HCT116 (cell line): ENCODE measurements around the gene RIBC2. TPM values are rescaled to one million over a fixed set of nuclear protein-coding genes. Genes with fewer than 3 reads are reported as not detected.

Experiments used
- ATAC-seq: fragments of 200-7000 bp; cut with Tn5 transposase; 2 replicates; pipeline ENCODE4 v1.9.1; 2020; ENCODE audit warnings: mild to moderate bottlenecking, moderate library complexity
- BruUV-seq: library from RNA; stranded (reverse); fragments of 400-500 nt; replicated peaks from 2 replicates; lab custom pipeline; 2021; lab: Mats Ljungman, UMichigan
- CTCF ChIA-PET: fragments of 300-600 bp; sonication (Branson Sonifier 250); formaldehyde crosslinking; loops from one replicate; lab custom pipeline; 2021; ENCODE audit warnings: antibody characterized with exemption; lab: Charles Lee
- POLR2A ChIA-PET: fragments of 300-600, 350-600 bp; sonication (Branson Sonifier 250); formaldehyde crosslinking; loops from one replicate; lab custom pipeline; 2021; ENCODE audit warnings: antibody characterized with exemption; lab: Charles Lee
- RAD21 ChIA-PET, 2 experiments: fragments of 300-600 bp; sonication (Branson Sonifier 250); formaldehyde crosslinking; loops; one replicate each; lab custom pipeline; 2023; ENCODE audit warnings: low total read pairs in 2 of 2; ENCODE audit not compliant: uncharacterized antibody in 2 of 2, unreplicated experiment in 2 of 2, low non-redundant PET in 1 of 2; lab: Charles Lee
- DNase-seq: peaks from one replicate; pipeline ENCODE4 v3.0.0-alpha.2; 2010; ENCODE audit warnings: low read depth, low spot score
- H2AFZ ChIP-seq: fragments of 200-600 bp; shearing (Covaris generic), sonication (generic); 2 replicates; pipeline ENCODE4 v1.6.1; 2017; ENCODE audit warnings: low read depth, mixed run types, mixed read lengths, antibody characterized with exemption, low read length; ENCODE audit not compliant: poor library complexity, severe bottlenecking
- H3K27ac ChIP-seq: 2 replicates; pipeline ENCODE4 v1.5.1; 2012; ENCODE audit warnings: low read depth, low read length
- H3K27me3 ChIP-seq: fragments of 200-600 bp; sonication (generic); 2 replicates; pipeline ENCODE4 v1.6.1; 2016; ENCODE audit warnings: mixed run types, low read length, mixed read lengths; ENCODE audit not compliant: insufficient read depth
- H3K36me3 ChIP-seq, 2 experiments: fragments of 200-500 bp in 1 of 2; fragments of 200-600 bp in 1 of 2; sonication (Bioruptor generic) in 1 of 2; sonication (generic) in 1 of 2; 2 replicates each; pipeline versions ENCODE4 v1.5.1 to v1.6.1; 2014 to 2016; ENCODE audit warnings: low read length in 2 of 2, inconsistent platforms in 1 of 2, mixed read lengths in 1 of 2, mixed run types in 1 of 2; ENCODE audit not compliant: insufficient read depth in 2 of 2, control insufficient read depth in 1 of 2
- H3K4me1 ChIP-seq, 2 experiments: fragments of 200-600 bp in 1 of 2; sonication (generic) in 1 of 2; 2 replicates each; pipeline versions ENCODE4 v1.5.1 to v1.6.1; 2012 to 2017; ENCODE audit warnings: low read length in 2 of 2, inconsistent platforms in 1 of 2, mild to moderate bottlenecking in 1 of 2, mixed read lengths in 1 of 2, mixed run types in 1 of 2, moderate library complexity in 1 of 2; ENCODE audit not compliant: insufficient read depth in 2 of 2, control insufficient read depth in 1 of 2
- H3K4me2 ChIP-seq: fragments of 200-600 bp; sonication (generic); 2 replicates; pipeline ENCODE4 v1.6.1; 2017; ENCODE audit warnings: mixed run types, low read length, mixed read lengths
- H3K4me3 ChIP-seq, 2 experiments: fragments of 200-600 bp in 1 of 2; sonication (generic) in 1 of 2; replicated peaks in 1 of 2; 2 replicates each; pipeline ENCODE4 v1.5.1; 2011 to 2016; ENCODE audit warnings: low read length in 2 of 2, control low read depth in 1 of 2, low read depth in 1 of 2, mild to moderate bottlenecking in 1 of 2, mixed read lengths in 1 of 2, mixed run types in 1 of 2
- H3K79me2 ChIP-seq: fragments of 200-600 bp; sonication (generic); 2 replicates; pipeline ENCODE4 v1.6.1; 2017; ENCODE audit warnings: mild to moderate bottlenecking, mixed run types, low read length, moderate library complexity, mixed read lengths; ENCODE audit not compliant: insufficient read depth
- H3K9ac ChIP-seq: fragments of 200-600 bp; sonication (generic); 2 replicates; pipeline ENCODE4 v1.6.1; 2016; ENCODE audit warnings: low read length, mixed read lengths
- H3K9me2 ChIP-seq: fragments of 200-600 bp; sonication (generic), shearing (Covaris generic); 2 replicates; pipeline ENCODE4 v1.6.1; 2017; ENCODE audit warnings: mixed run types, mild to moderate bottlenecking, moderate library complexity; ENCODE audit not compliant: insufficient read depth
- H3K9me3 ChIP-seq, 2 experiments: fragments of 200-500 bp in 1 of 2; fragments of 200-600 bp in 1 of 2; sonication (Bioruptor generic) in 1 of 2; sonication (generic) in 1 of 2; 2 replicates each; pipeline ENCODE4 v1.6.1; 2014 to 2017; ENCODE audit warnings: low read length in 2 of 2, mixed read lengths in 2 of 2, inconsistent platforms in 1 of 2, low read depth in 1 of 2, mild to moderate bottlenecking in 1 of 2, mixed run types in 1 of 2, moderate library complexity in 1 of 2; ENCODE audit not compliant: control insufficient read depth in 1 of 2, insufficient read depth in 1 of 2
- H4K20me1 ChIP-seq: fragments of 200-600 bp; sonication (generic), shearing (Covaris generic); 2 replicates; pipeline ENCODE4 v1.6.1; 2017; ENCODE audit warnings: mixed run types, mild to moderate bottlenecking, moderate library complexity; ENCODE audit not compliant: insufficient read depth
- EZH2 ChIP-seq: fragments of 200-600 bp; sonication (generic); IDR thresholded peaks from 2 replicates; pipeline ENCODE4 v1.6.1; 2017; ENCODE audit warnings: antibody characterized with exemption, mixed run types
- FOSL1 ChIP-seq: IDR thresholded peaks from 2 replicates; pipeline ENCODE4 v1.6.1; 2012; ENCODE audit warnings: low read depth
- POLR2AphosphoS5 ChIP-seq: IDR thresholded peaks from 2 replicates; pipeline ENCODE4 v1.6.1; 2011; ENCODE audit warnings: mild to moderate bottlenecking, low read depth, low read length, moderate library complexity
- SIN3A ChIP-seq: IDR thresholded peaks from 2 replicates; pipeline ENCODE4 v1.6.1; 2012; ENCODE audit warnings: low read depth
- SP1 ChIP-seq: IDR thresholded peaks from 2 replicates; pipeline ENCODE4 v1.6.1; 2012; ENCODE audit warnings: low read depth
- SRF ChIP-seq: IDR thresholded peaks from 2 replicates; pipeline ENCODE4 v1.6.1; 2012; ENCODE audit warnings: low read depth
- ZNF274 ChIP-seq: fragments of 200-500 bp; sonication (Bioruptor generic); IDR thresholded peaks from 2 replicates; pipeline ENCODE4 v1.6.1; 2014; ENCODE audit warnings: mild to moderate bottlenecking, low read depth, low read length, inconsistent platforms
- intact Hi-C: fragments of 100-400 bp; cut with micrococcal nuclease; formaldehyde crosslinking; loops from 2 replicates; pipeline ENCODE4 v1.10.0; 2022
- total RNA-seq: library from RNA; stranded (reverse); gene quantifications from one replicate; pipeline ENCODE4 v1.2.1, GENCODE V29; 2021; ENCODE audit not compliant: unreplicated experiment
- TF ChIP-seq, protein P1 (sequence below): IDR thresholded peaks from 2 replicates; pipeline ENCODE4 v1.6.1; 2012
- TF ChIP-seq, protein P2 (sequence below), 3 experiments: fragments of 200-600 bp in 1 of 3; sonication (generic) in 1 of 3; IDR thresholded peaks in 2 of 3; conservative IDR thresholded peaks in 1 of 3; 2 replicates each; pipeline ENCODE4 v1.5.1; 2012 to 2017; ENCODE audit warnings: low read depth in 2 of 3, low read length in 2 of 3, antibody characterized with exemption in 1 of 3, borderline replicate concordance in 1 of 3, control low read depth in 1 of 3, mild to moderate bottlenecking in 1 of 3, mixed read lengths in 1 of 3, mixed run types in 1 of 3, moderate library complexity in 1 of 3; ENCODE audit not compliant: insufficient read depth in 1 of 3
- TF ChIP-seq, protein P3 (sequence below): IDR thresholded peaks from 2 replicates; pipeline ENCODE4 v1.6.1; 2011; ENCODE audit warnings: mild to moderate bottlenecking, low read length, moderate library complexity; ENCODE audit not compliant: insufficient replicate concordance; ENCODE audit errors: extremely low read depth

The RIBC2 gene
- total RNA-seq, 1 experiment from 2014 or later = 8.3 TPM

DNA sequence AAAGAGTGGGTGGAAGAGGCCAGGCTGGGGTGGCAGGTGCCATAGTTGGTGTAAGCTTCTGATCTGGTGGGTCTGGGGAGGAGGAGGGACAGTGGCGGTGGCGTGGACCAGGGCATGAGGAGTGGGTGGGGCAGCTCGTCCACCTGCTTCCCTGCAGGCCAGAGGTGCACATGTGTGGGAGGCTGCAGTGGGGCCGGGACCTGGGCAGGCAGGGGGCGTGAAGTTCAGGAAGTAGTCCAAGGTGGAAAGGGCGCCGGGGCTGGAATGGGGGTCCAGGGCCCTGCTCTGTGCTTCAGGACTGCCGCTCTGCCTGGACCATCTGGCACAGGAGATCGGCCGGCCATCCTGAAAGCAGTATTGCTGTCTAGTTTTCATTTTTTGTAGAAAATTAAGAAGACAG, 15.9 kb downstream of the RIBC2 start:
- no peak overlapping the region for H3K4me3 ChIP-seq
- no peak overlapping the region for H3K4me2 ChIP-seq
- 0 out of 4 replicates have a peak, but pooled peaks cover 0 to 2% of the 10 kb centered on the region in 2 experiments for H3K36me3 ChIP-seq
- H3K9me2 ChIP-seq = no peaks in the 10 kb centered on the region
- intact Hi-C loops = no loop called here
- no peaks in the 10 kb centered on the region for H3K4me1 ChIP-seq
- CTCF ChIA-PET = no interaction called here
- H2AFZ ChIP-seq = no peak overlapping the region
- H3K27ac ChIP-seq = no peak overlapping the region
- H3K27me3 ChIP-seq = no peaks in the 10 kb centered on the region
- no peak for DNase-seq
- H4K20me1 ChIP-seq = no peaks in the 10 kb centered on the region
- no peak overlapping the region for H3K9ac ChIP-seq
- POLR2A ChIA-PET = no interaction called here
- no peaks in the 10 kb centered on the region for H3K79me2 ChIP-seq
- RAD21 ChIA-PET = no interaction called here
- no peak for ATAC-seq
- TF ChIP-seq, protein P1, sequence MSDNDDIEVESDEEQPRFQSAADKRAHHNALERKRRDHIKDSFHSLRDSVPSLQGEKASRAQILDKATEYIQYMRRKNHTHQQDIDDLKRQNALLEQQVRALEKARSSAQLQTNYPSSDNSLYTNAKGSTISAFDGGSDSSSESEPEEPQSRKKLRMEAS = no peak
- TF ChIP-seq EZH2 (no peak), SP1 (no peak), ZNF274 (no peak), POLR2AphosphoS5 (no peak), FOSL1 (no peak), SIN3A (no peak), SRF (no peak)
- TF ChIP-seq, protein P2, sequence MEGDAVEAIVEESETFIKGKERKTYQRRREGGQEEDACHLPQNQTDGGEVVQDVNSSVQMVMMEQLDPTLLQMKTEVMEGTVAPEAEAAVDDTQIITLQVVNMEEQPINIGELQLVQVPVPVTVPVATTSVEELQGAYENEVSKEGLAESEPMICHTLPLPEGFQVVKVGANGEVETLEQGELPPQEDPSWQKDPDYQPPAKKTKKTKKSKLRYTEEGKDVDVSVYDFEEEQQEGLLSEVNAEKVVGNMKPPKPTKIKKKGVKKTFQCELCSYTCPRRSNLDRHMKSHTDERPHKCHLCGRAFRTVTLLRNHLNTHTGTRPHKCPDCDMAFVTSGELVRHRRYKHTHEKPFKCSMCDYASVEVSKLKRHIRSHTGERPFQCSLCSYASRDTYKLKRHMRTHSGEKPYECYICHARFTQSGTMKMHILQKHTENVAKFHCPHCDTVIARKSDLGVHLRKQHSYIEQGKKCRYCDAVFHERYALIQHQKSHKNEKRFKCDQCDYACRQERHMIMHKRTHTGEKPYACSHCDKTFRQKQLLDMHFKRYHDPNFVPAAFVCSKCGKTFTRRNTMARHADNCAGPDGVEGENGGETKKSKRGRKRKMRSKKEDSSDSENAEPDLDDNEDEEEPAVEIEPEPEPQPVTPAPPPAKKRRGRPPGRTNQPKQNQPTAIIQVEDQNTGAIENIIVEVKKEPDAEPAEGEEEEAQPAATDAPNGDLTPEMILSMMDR (IDR thresholded peaks at IDR 0.05 in 2 of 3, conservative IDR thresholded peaks at IDR 0.05 in 1 of 3; ENCODE audit: borderline replicate concordance in 1 of 3, insufficient read depth in 1 of 3, low read depth in 2 of 3, low read length in 2 of 3) = no peak
- TF ChIP-seq, protein P3, sequence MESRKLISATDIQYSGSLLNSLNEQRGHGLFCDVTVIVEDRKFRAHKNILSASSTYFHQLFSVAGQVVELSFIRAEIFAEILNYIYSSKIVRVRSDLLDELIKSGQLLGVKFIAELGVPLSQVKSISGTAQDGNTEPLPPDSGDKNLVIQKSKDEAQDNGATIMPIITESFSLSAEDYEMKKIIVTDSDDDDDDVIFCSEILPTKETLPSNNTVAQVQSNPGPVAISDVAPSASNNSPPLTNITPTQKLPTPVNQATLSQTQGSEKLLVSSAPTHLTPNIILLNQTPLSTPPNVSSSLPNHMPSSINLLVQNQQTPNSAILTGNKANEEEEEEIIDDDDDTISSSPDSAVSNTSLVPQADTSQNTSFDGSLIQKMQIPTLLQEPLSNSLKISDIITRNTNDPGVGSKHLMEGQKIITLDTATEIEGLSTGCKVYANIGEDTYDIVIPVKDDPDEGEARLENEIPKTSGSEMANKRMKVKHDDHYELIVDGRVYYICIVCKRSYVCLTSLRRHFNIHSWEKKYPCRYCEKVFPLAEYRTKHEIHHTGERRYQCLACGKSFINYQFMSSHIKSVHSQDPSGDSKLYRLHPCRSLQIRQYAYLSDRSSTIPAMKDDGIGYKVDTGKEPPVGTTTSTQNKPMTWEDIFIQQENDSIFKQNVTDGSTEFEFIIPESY = no peak
- TF ChIP-seq, all 23 proteins: peak for 0
- H3K9me3 ChIP-seq = no peaks in the 10 kb centered on the region
- BruUV-seq = no TSS peak
